Myometrial cell (primary cell): ENCODE results near the gene UNC13C. TPM values are rescaled to one million over a fixed set of nuclear protein-coding genes. Genes with fewer than 3 reads are reported as not detected.

ENCODE experiments used
- total RNA-seq: library from RNA; depleted of rRNA; stranded (reverse); fragments of >200 nt; gene quantifications from 2 replicates; pipeline ENCODE4 v1.2.3, GENCODE V29; 2015

The UNC13C gene
- total RNA-seq, result not detected in 2 replicates

GRCh38 chr15:53978253-53978906, at the start of gene UNC13C:
Gene UNC13C, plus strand, starts transcription at chr15:53978441. Its CDS starts 34,463 bp downstream, at chr15:54012904.

Other genes with a start within 250 kb of the UNC13C start
- not detected in 2 replicates for gene WDR72, start 218.8 kb upstream of the UNC13C start, total RNA-seq